PC-3 (cell line): ENCODE data around the gene DHH. TPM values are rescaled to one million over a fixed set of nuclear protein-coding genes. Genes with fewer than 3 reads are reported as not detected.

Source experiments
- ATAC-seq: fragments of 200-7000 bp; cut with Tn5 transposase; 2 replicates; pipeline ENCODE4 v1.9.1; 2020; ENCODE audit warnings: mild to moderate bottlenecking, moderate library complexity
- BruUV-seq: library from RNA; stranded (reverse); fragments of 400-500 nt; replicated peaks from 2 replicates; lab custom pipeline; 2021; lab: Mats Ljungman, UMichigan
- CTCF ChIA-PET: fragments of 300-600 bp; sonication (Branson Sonifier 250); formaldehyde crosslinking; loops from one replicate; lab custom pipeline; 2022; ENCODE audit warnings: antibody characterized with exemption; lab: Charles Lee
- POLR2A ChIA-PET: fragments of 300-600 bp; sonication (Branson Sonifier 250); formaldehyde crosslinking; loops from one replicate; lab custom pipeline; 2022; ENCODE audit warnings: antibody characterized with exemption; ENCODE audit not compliant: unreplicated experiment; lab: Charles Lee
- DNase-seq: peaks from one replicate; pipeline ENCODE4 v3.0.0-alpha.2; 2015
- H2AFZ ChIP-seq: fragments of 300-600 bp; sonication (generic); 2 replicates; pipeline ENCODE4 v1.6.0; 2016; ENCODE audit warnings: antibody characterized with exemption, low read length
- H3F3A ChIP-seq: fragments of 300-600 bp; sonication (generic); one replicate; pipeline ENCODE4 v1.6.0; 2017; ENCODE audit warnings: antibody characterized with exemption, low read length, control low read depth, mild to moderate bottlenecking; ENCODE audit not compliant: unreplicated experiment
- H3K27ac ChIP-seq: fragments of 300-600 bp; sonication (generic); 2 replicates; pipeline ENCODE4 v1.5.1; 2016; ENCODE audit warnings: mild to moderate bottlenecking, low read length
- H3K27me3 ChIP-seq: fragments of 300-600 bp; sonication (generic); 2 replicates; pipeline ENCODE4 v1.6.1; 2016; ENCODE audit warnings: low read length, mixed read lengths
- H3K36me3 ChIP-seq: fragments of 300-600 bp; sonication (generic); 2 replicates; pipeline ENCODE4 v1.6.1; 2016; ENCODE audit warnings: low read depth, mixed run types, low read length, mixed read lengths
- H3K4me1 ChIP-seq: fragments of 300-600 bp; sonication (generic); 2 replicates; pipeline ENCODE4 v1.5.1; 2016; ENCODE audit warnings: low read length; ENCODE audit not compliant: insufficient read depth
- H3K4me2 ChIP-seq: fragments of 300-600 bp; sonication (generic); 2 replicates; pipeline ENCODE4 v1.6.0; 2016; ENCODE audit warnings: low read length
- H3K4me3 ChIP-seq: fragments of 300-600 bp; sonication (generic); 2 replicates; pipeline ENCODE4 v1.5.1; 2016; ENCODE audit warnings: mild to moderate bottlenecking, low read length, mixed read lengths
- H3K79me2 ChIP-seq: fragments of 300-600 bp; sonication (generic); 2 replicates; pipeline ENCODE4 v1.6.1; 2017; ENCODE audit warnings: low read length, mixed read lengths
- H3K9ac ChIP-seq: fragments of 300-600 bp; sonication (generic); 2 replicates; pipeline ENCODE4 v1.6.0; 2016; ENCODE audit warnings: mild to moderate bottlenecking, low read length
- H3K9me2 ChIP-seq: fragments of 300-600 bp; sonication (generic); replicated peaks from 2 replicates; pipeline ENCODE4 v1.6.1; 2016; ENCODE audit warnings: mixed run types, low read length, mixed read lengths
- H3K9me3 ChIP-seq: fragments of 300-600 bp; sonication (generic); 2 replicates; pipeline ENCODE4 v1.6.1; 2016; ENCODE audit warnings: low read length, mixed read lengths
- H4K20me1 ChIP-seq: fragments of 300-600 bp; sonication (generic); 2 replicates; pipeline ENCODE4 v1.6.1; 2016; ENCODE audit warnings: low read length, mixed read lengths
- EZH2 ChIP-seq: fragments of 300-600 bp; sonication (generic); IDR thresholded peaks from one replicate; pipeline ENCODE4 v1.6.1; 2017; ENCODE audit warnings: antibody characterized with exemption, mild to moderate bottlenecking, low read length; ENCODE audit not compliant: unreplicated experiment
- EZH2phosphoT487 ChIP-seq: fragments of 300-600 bp; sonication (generic); IDR thresholded peaks from 2 replicates; pipeline ENCODE4 v1.6.1; 2018; ENCODE audit warnings: mild to moderate bottlenecking, antibody characterized with exemption, low read length, borderline replicate concordance
- intact Hi-C: fragments of 100-400 bp; cut with micrococcal nuclease; formaldehyde crosslinking; loops from 2 replicates; pipeline ENCODE4 v1.9.0; 2023
- total RNA-seq: library from RNA; depleted of rRNA; stranded (reverse); fragments of >200 nt; gene quantifications from 2 replicates; pipeline ENCODE4 v1.2.3, GENCODE V29; 2014
- TF ChIP-seq, protein P1 (sequence below): fragments of 300-600 bp; sonication (generic); conservative IDR thresholded peaks from 2 replicates; pipeline ENCODE4 v1.5.1; 2017; ENCODE audit warnings: antibody characterized with exemption, low read depth, mild to moderate bottlenecking, low read length

The DHH gene
- total RNA-seq, 1 experiment from 2014 or later: 0.04 TPM

DNA sequence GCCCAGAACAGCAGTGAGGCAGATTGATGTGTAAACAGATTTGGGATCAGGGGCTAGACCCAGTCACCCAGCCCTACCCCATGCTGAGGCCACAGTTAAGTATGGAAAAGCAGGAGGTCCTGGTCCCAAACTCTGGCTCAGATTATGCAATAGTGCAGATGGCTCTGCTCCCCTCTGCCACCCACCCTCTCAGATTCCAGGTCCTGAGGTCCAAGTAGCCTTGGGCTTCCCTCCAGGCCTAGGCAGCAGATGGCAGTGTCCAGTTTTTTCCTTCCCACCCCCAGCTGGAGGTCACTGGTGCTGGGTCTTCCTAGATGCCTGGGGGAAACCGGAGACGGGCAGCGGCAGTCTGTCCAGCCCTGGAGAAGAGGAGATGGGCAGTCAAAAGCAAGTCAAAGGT lies 2.8 kb upstream of the DHH start:
- Histone ChIP-seq H3K9me2 (no peaks in the 10 kb centered on the region), H3K27ac (no peak overlapping the region), H3F3A (no peaks in the 10 kb centered on the region), H3K9me3 (no peaks in the 10 kb centered on the region), H4K20me1 (no peaks in the 10 kb centered on the region), H3K4me1 (peaks cover 15% of the 10 kb centered on the region; the same call in 1 of the 2 replicates), H3K79me2 (no peaks in the 10 kb centered on the region), H3K4me3 (no peak overlapping the region), H3K36me3 (peaks cover 2% of the 10 kb centered on the region; the same call in 1 of the 2 replicates), H3K4me2 (no peak overlapping the region), H3K27me3 (peaks cover 14% of the 10 kb centered on the region), H3K9ac (no peak overlapping the region), H2AFZ (no peak overlapping the region)
- ATAC-seq (no peak), DNase-seq (no peak)
- ChIA-PET POLR2A (no interaction called here), CTCF (interaction anchor here (1.2 to 1.7 kb wide), 2 partner anchors 9 to 24 kb away, joined by 4 to 13 read pairs; no protein-coding TSS in a partner anchor)
- no TSS peak for BruUV-seq
- TF ChIP-seq EZH2 (no peak), EZH2phosphoT487 (no peak)
- TF ChIP-seq, protein P1, sequence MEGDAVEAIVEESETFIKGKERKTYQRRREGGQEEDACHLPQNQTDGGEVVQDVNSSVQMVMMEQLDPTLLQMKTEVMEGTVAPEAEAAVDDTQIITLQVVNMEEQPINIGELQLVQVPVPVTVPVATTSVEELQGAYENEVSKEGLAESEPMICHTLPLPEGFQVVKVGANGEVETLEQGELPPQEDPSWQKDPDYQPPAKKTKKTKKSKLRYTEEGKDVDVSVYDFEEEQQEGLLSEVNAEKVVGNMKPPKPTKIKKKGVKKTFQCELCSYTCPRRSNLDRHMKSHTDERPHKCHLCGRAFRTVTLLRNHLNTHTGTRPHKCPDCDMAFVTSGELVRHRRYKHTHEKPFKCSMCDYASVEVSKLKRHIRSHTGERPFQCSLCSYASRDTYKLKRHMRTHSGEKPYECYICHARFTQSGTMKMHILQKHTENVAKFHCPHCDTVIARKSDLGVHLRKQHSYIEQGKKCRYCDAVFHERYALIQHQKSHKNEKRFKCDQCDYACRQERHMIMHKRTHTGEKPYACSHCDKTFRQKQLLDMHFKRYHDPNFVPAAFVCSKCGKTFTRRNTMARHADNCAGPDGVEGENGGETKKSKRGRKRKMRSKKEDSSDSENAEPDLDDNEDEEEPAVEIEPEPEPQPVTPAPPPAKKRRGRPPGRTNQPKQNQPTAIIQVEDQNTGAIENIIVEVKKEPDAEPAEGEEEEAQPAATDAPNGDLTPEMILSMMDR: no peak
- intact Hi-C loops: no loop called here

DNA sequence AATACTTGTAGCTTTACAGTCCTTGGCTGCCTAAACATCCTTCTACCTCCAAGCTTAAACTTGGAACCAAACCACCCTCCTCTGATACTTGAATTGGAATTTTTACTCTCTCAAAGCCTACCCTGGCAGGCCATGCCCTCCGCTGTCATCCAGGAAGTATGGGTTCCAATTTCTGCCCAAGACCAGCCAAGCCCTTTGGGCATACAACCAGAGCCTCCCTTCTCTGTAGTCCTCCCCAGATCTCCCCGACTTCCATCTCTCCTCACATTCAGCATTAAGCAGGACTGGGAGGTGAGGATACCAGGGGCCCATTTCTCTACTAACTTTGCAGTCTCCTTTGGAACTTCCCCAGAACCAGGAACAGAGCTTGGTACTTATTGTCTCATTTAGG lies 369 bp upstream of the DHH start:
- no peaks in the 10 kb centered on the region for H3K9me2 ChIP-seq
- intact Hi-C loops: loop anchor here (2.0 kb wide), 1 partner anchor 14 kb away; no protein-coding TSS in a partner anchor
- no peak overlapping the region for H3K27ac ChIP-seq
- no TSS peak for BruUV-seq
- H3K9me3 ChIP-seq: no peaks in the 10 kb centered on the region
- peak overlapping the region; percentile 82 for H3K4me2 ChIP-seq
- DNase-seq: no peak
- H4K20me1 ChIP-seq: no peaks in the 10 kb centered on the region
- POLR2A ChIA-PET: interaction anchor here (0.7 kb wide), 1 partner anchor 36 kb away, joined by 4 read pairs; the partner anchor contains the start of gene TUBA1B
- H3K9ac ChIP-seq: no peak overlapping the region
- no peaks in the 10 kb centered on the region for H3F3A ChIP-seq
- no peaks in the 10 kb centered on the region for H3K79me2 ChIP-seq
- peaks cover 33% of the 10 kb centered on the region for H3K27me3 ChIP-seq
- TF ChIP-seq, protein P1: no peak
- TF ChIP-seq EZH2 (no peak), EZH2phosphoT487 (no peak)
- peaks cover 22% of the 10 kb centered on the region for H3K4me1 ChIP-seq
- CTCF ChIA-PET: interaction anchor here (0.5 to 2.7 kb wide), 4 partner anchors 26 to 1648 kb away, joined by 3 to 10 read pairs (median 4); no protein-coding TSS in a partner anchor
- no peak for ATAC-seq
- no peaks in the 10 kb centered on the region for H3K36me3 ChIP-seq
- H2AFZ ChIP-seq: no peak overlapping the region
- no peak overlapping the region for H3K4me3 ChIP-seq

DNA sequence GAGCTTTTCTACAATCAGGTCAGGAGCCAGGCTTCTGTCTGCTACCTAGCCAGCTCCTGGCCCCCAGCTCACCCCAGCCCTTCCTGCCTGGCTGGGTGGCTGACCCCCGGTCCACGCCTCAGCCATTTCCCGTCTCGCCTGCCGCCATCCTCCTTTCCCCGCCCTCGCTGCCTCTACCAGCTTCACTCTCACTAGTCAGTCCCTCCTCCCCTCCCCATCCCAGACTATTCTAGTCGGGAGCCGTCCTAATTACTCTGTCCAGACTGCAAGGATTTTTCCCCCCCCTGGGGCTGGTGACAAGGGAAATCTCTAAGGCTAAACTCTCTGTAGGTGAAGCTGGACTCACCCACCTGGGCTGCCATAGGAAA lies 825 bp downstream of the DHH start:
- Histone ChIP-seq H2AFZ (peak overlapping the region; percentile 29), H3K36me3 (no peaks in the 10 kb centered on the region), H3K9me3 (no peaks in the 10 kb centered on the region), H3K4me3 (peak overlapping the region; percentile 54), H3K4me2 (peak overlapping the region; percentile 82), H3K27me3 (peaks cover 38% of the 10 kb centered on the region), H3K79me2 (no peaks in the 10 kb centered on the region), H4K20me1 (no peaks in the 10 kb centered on the region), H3K4me1 (peaks cover 23% of the 10 kb centered on the region), H3K9me2 (no peaks in the 10 kb centered on the region), H3K9ac (no peak overlapping the region), H3F3A (no peaks in the 10 kb centered on the region), H3K27ac (no peak overlapping the region)
- POLR2A ChIA-PET: no interaction called here
- BruUV-seq: no TSS peak
- CTCF ChIA-PET: interaction anchor here (0.7 to 2.7 kb wide), 3 partner anchors 27 to 182 kb away, joined by 3 to 10 read pairs (median 4); no protein-coding TSS in a partner anchor
- intact Hi-C loops: loop anchor here (2.0 kb wide), 1 partner anchor 15 kb away; no protein-coding TSS in a partner anchor
- no peak for TF ChIP-seq EZH2
- TF ChIP-seq, protein P1: no peak
- TF ChIP-seq EZH2phosphoT487: no peak
- ATAC-seq (no peak), DNase-seq (no peak)
